Fibroblast of upper back skin (primary cell): Measurements from ENCODE around the gene NUDT3.
A peak's percentile ranks its signal among the peaks of the same experiment; 100 is the strongest.
"Not testable (repeated sequence)": the region's sequence is repeated elsewhere in the genome, so short reads cannot be mapped to it uniquely, and the experiment has no call there.

Source experiments
- DNase-seq: peaks from one replicate; pipeline ENCODE4 v3.0.0-alpha.2; 2013

NUDT3 gene

DNA sequence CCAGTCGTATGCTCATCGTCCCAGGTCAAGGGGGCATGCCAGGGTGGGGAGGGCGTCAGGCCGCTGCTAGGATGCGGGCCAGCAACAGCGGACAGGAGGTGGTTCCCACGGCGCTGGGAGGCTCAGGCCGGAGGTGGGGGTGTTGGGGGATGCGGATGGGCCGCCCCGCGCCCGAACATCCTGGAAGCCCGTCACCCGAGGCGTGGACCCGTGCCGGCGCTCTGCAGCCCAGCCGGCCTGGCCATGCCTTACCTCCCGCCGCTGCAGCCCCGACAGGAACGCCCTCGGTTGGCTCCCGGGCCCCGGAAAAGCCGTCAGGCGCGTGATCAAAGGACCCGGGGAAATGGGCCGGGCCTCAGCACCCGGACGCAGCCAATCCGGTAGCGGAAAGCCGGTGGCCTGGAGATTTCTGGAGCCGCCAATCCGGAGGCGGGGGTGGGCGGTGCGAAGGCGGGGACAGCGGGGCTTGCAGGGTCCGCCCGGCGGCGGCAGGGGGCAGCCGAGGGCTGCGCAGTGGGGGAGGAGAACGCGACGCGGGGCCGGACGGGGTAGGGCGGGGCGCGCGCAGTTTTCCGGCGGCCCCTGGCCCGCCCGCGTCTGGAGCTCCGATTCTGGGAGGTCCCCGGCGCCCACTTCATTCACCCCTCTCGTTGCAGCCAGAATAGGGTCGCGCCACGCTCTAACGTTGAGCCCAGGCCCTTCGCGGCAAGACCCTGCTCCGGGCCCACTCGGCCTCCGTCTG is 143.6 kb downstream of the NUDT3 start, which contains the start of gene SMIM29:
Gene SMIM29 (minus strand): TSS at position 280 of the 742 bp plus-strand sequence. CDS start 1,215 bp downstream, outside the sequence.
- peak; percentile 94 for DNase-seq

DNA sequence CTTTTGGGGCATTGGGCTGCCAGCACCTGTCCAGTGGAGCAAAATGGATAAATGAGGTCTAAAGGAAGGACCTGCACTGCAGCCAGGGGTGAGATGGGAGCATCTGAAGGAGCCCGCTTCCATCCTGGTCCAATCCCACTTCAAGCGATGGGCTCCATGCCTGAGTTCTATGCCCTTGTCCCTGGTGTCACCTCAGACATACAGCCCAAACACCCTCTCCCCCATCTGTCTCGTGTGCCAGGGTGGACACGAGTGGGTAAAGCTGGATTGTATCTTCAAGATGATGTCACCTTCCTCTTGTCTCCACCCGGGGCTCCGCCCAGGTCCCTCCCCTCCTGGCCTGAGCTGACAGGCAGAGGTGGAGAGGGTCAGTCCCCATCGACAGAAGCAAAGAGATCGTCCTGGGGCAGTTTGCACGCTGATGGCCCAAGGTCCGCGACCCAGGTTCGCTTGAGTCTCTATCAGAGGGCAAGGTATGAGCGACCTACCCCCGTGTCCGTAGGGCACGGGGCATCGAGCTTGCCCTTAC is 144.2 kb downstream of the NUDT3 start:
- DNase-seq: no peak

DNA sequence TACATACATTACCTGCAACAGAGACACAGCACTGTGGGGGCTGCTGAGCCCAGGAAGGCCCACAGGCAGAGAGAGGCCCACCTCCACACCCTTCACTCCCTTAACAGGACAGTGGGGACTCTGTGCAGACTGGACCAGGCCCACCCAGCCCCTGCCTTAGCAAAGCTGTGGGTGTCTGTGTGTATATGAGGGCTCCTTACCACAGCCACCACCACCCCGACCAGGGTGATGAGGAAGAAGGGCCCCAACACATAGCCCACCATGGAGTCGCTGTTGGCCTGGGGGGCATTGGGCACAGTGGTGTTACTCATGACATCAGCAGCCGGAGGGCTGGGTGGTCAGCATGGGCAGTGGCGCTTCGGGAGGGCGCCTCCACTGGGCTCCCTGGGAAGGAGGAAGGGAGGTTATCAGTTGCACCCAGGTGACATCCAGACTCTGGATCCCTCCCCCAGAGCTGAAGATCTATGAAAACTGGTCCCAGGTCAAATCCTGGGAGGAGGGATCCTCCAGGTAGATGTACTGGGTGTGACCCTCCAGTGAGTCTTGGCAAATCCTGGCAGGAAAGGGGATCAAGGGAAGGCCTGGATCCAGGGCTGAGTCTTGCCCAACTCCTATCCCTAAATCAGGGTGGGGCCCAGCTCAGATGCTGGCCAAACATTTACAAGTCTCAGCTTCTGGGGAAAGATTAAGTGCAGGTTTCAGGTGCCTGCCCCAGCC is 144.8 kb downstream of the NUDT3 start:
- DNase-seq: no peak

DNA sequence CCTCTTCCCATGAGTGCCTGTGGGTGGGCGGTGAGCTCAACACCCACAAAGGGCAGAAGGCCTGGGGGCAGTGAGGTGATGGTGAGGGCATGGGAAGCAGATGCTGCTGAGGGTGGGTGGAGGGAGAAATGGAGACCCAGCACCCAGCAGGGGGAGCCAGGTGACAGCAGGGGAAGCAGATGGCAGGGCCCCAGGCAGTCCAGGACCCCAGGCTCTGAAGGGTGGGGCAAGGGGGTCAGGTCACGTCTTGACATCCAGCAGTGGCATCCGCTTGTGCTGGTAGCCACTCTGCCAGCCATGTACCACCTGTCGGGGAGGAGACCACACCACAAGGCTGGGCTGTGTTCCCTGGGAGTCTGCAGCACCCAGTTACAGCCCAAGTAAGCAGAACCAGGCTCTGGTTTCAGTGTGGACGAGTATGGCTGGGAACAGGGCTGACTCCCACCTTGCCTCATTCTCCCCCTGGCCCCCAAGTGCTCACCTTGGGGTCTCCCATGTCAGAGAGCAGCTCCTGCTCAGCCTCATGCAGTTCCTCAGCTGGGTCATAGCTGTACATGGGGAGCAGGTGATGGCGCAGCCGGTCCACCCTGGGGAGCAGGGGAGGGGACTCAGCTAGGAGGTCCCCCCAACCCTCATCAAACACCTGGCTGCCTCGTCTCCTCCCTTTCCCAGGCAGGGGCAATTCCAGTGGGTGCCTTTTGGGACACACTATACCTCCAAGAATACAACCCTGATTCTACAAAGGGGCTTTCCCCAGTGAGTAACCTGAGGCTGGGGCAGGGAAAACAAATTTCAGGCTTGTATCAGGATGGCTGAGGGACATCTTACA is 145.7 kb downstream of the NUDT3 start:
- no peak for DNase-seq

DNA sequence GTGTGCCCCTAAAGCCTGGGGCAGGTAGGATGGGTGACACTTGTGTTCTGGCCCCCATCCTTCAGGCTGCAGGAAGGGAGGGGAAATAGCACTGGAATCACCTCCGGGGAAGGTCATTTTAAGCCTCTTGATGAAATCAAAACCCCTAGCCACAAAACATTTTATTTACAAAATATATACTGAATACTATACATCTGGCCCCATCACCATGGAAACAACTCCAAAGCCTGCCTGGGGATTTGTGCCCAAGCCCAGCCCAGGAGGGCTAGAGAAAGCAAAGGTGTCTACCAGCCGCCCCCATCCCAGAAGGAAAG is 146.3 kb downstream of the NUDT3 start:
- DNase-seq: no peak

DNA sequence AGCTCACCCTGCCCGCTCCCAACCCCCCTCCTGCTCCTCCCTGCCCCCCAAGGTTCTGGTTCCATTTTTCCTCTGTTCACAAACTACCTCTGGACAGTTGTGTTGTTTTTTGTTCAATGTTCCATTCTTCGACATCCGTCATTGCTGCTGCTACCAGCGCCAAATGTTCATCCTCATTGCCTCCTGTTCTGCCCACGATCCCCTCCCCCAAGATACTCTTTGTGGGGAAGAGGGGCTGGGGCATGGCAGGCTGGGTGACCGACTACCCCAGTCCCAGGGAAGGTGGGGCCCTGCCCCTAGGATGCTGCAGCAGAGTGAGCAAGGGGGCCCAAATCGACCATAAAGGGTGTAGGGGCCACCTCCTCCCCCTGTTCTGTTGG is 146.7 kb downstream of the NUDT3 start:
- DNase-seq: not testable (repeated sequence)

DNA sequence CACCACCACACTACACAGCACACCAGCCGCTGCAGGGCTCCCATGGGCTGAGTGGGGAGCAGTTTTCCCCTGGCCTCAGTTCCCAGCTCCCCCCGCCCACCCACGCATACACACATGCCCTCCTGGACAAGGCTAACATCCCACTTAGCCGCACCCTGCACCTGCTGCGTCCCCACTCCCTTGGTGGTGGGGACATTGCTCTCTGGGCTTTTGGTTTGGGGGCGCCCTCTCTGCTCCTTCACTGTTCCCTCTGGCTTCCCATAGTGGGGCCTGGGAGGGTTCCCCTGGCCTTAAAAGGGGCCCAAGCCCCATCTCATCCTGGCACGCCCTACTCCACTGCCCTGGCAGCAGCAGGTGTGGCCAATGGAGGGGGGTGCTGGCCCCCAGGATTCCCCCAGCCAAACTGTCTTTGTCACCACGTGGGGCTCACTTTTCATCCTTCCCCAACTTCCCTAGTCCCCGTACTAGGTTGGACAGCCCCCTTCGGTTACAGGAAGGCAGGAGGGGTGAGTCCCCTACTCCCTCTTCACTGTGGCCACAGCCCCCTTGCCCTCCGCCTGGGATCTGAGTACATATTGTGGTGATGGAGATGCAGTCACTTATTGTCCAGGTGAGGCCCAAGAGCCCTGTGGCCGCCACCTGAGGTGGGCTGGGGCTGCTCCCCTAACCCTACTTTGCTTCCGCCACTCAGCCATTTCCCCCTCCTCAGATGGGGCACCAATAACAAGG is 147.3 kb downstream of the NUDT3 start:
- DNase-seq: not testable (repeated sequence)

DNA sequence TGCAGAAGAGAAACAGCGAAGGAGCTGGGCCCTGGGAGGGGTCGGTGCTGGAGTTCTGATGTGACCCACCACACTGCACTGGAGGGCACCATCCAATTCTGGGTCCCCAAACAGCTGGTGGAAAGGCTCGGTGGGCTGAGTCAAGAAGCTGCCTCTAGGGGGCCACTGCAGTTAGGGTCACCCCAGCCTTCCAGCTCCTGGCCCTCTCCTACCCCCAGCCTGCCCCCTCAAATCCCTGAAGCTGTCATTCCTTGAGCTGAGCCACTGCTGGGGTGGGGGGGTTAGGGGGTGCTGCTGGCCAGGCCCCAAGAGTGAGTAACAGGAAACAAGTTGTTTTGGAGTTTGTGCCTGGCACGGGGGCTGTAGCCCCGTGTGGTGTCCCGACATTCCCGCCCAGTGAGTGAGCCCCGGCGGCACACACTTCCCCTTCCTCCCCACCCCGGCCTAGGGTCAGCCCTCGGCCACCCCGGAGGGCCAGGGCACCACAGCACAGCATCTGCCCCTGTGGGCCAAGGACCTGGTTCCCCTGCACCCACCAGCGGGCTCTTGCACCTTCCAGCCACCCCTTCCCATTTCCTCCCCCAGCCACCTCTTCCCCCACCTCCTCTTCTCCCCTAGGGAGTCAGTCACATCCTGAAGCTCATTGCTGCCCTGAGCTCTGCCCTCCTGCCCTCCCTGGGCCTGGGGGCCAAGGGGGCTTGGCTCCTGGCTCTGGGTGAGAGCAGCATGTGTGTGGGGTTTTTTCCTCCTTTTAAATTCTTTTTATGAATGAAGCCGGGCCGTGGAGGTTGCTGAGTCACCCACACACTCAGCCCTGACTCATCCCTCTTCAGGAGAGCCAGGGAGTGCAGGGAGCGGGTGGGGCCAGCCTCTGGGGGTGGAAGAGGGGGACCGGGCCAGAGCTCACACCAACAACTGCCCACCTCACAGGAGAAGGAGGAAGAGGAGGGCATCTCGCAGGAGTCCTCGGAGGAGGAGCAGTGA is 148.3 kb downstream of the NUDT3 start:
- DNase-seq: peak; percentile 91

DNA sequence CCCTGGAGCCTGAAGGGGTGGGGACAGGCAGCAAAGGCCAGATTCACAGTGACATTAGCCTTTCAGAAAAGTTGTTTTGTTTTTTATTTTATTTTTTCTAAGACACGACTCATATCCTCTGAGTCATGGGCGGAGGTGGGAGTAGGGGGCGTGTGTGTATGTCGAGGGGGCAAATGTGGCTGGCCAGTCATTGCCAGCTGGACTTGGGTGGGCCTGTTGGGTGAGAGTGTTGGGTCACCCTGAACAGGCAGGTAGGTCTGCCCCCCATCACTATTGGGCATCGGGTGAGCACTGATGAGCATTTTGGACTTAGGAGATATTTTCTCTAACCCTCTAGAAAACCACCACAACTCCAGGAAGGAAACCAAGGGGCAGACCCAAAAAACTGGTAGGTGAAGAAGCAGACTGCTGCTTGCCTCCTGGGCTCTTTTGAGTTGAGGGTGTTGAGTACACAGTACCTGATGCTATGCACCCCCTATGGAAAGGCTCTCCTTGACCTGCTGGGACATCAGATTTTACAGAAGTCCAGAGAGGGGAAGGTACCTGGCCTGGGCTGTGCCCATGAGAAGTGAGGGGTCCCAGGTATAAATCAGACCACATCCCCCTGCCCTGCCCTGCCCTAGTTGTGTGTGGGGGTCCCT is 149.2 kb downstream of the NUDT3 start:
- DNase-seq: no peak

DNA sequence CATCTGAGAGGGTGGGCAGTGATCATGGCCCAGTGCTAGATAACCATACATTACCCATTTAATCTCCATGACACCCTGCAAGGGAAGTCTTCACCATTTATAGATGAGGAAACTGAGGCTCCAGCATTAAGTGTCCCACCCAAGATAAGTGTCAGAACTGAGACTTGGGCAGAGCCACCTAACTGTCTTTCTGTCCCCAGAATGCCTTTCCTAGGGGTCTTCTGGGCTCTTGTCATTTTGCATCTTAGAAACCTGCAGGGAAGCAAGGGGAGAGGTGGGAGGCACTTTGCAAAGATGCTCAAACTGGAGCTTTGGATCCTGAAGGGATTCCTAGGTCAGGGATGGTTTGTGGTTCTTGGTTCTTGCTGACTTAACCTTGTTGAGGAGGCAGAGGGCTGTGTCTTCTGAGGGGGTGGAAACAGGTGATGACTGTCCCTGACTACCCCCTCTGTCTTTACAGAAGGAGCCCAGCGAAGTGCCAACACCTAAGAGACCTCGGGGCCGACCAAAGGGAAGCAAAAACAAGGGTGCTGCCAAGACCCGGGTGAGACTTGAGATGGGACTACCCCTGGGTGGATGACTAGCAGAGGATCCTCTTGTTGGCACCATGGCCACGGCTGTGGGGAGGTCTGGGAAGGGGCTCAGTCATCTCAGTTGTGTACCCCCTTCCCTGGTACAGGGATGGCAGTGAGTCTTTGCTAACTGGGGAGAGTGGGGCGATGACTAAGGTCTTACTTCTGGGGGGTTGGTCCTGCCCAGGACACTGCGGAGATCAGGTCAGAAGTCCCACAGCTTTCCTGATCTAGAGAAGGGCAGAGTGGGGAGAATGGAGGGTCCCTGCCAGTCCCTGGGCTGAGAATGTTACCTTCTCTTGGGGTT is 150.0 kb downstream of the NUDT3 start:
- no peak for DNase-seq

DNA sequence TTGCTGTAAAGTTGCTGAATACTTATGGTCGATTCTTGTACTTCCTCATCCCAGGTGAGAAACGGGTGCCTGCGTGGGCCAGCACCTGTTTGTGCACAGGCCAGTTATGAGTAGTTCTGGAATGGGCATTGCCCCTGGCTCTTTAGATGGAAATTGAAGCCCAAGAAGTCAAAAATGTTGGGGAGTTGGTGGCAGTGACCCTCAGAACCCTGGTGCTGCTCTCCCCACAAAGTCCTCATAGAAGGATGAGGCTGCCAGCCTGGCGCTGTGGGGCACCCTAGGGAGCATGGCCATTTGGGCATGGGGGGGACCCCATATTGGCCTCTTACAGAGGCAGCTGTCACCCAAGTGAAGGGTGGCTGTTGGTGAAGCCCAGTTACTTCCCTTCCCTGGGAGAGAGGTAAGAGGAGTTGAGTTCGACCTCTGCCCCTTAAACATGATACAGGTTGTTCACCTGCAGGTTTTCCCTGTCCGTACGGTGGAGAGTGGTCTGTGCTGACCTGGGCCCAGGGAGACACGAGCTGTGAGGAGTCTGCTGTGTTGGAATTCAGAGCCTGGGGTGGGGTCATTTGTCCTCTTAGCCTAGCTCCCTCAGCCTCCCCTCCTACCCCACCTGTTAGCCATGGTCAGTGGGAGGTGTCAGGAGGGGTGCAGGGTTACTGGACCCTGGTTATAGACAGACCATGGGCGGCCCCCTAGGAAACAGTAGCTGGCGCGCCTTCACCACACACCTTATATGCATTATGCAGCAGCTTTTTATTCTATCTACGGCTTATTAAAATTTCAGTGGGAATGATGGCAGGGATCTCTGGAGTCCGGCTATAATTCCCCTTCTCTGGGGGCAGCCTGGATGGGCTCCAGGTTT is 150.9 kb downstream of the NUDT3 start:
- no peak for DNase-seq

DNA sequence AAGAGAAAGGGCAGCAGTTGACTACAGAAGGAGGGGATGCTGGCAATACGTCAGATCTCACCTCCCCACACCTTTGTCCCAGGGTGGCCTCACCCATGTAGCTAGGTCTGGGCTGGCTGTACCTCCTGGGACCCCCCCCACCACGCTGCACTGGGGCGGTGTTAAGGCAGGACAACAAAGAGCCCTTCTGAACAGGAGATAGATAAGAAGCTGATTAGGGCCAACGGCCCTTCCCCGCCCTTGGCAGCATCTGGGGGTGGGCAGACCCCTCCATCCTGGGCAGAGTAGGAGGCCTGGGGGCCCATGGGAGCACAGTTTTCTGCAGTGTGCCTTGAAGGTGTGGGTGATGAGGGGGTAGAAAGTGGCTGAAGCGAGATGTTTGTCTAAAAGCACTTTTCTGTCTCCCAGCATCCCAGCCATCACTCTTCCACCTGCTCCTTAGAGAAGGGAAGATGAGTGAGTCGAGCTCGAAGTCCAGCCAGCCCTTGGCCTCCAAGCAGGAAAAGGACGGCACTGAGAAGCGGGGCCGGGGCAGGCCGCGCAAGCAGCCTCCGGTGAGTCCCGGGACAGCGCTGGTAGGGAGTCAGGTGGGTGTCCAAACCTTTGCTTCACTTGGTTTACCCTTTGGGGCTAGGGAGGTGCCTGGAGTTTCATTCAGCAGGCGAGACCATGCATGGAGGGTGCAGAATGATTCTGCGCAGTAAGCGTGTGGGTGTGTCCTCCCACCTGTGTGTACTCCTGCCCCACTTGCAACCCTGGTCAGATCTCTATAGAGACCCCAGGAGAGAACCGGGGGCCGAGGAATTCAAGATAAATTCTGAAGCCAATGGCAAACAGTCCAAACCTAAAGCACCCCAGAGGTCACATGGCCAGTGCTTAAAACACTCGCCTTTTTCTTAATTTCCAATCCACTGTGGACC is 151.9 kb downstream of the NUDT3 start:
- no peak for DNase-seq

DNA sequence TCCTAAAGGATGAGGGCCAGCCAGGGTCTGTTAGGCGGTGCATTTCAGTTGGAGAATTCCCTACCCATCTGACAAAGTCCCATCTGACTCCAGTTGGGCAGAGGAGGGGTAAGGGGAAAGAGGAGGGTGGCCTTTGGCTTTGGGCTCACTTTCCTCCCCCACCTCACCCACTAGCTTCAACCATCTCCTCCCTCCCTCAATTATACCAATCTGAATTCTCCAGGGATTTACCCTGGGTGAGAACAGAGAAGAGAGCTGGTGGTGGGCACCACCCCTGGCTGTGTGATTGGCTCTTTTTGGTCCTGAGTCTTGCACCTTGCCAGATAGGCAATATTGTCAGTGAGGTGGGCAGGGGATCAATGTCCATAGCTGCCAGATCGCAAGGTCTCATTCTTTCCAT is 152.6 kb downstream of the NUDT3 start:
- DNase-seq: no peak

DNA sequence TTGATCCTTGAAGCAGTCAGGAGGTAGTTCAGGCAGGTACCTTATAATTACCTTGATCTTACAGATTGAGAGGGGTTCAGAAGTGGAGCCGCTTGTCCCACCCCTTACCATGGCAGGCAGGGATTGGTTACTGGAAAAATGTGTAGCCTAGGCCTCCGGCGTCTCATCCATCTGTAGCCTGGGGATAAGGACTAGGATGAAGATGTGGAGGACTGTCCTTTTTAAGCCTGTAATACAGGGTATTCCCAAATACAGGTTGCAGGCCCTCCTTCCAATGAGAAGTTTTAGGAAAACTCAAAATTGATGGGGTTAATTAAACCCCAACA is 153.0 kb downstream of the NUDT3 start:
- DNase-seq: no peak

DNA sequence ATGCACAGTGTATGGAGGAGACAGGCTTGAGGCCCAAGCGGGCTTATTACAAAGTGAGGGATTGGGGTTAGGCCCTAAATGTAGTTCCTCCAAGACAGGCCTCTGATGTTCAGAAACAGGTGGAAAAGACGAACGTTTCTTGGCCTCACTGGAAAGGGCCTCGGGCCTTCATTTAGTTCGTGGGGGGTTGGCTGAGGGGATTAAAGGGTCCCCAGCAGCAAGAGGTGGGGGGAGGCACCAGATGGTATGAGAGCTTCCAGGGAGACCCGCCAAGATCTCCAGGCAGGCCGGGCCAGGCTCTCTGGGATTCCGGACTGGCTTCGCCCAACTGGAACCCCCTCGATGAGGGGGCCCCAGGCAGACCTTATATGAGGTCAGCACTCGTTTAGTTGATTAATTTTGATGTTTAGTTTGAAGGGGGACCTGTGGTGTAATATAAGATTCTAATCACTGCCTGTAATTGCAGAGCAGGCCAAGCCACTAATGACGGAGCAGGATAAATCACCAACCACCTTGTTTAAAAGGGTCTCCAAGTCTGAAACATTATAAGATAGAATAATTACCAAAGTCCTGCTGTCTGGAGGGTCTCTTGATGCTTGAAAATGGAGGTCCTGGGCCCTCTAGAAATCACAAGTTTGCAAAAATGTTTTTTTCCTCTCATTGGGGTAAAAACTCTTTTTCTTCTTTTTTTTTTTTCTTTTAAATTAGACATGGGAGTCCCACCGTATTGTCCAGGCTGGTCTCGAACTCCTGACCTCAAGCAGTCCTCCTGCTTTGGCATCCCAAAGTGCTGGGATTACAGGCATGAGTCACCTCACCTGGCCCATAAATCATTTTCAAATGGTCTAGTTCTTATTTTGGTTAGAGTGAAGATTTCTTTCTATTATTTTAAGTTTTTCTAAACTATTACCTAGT is 153.6 kb downstream of the NUDT3 start:
- no peak for DNase-seq

DNA sequence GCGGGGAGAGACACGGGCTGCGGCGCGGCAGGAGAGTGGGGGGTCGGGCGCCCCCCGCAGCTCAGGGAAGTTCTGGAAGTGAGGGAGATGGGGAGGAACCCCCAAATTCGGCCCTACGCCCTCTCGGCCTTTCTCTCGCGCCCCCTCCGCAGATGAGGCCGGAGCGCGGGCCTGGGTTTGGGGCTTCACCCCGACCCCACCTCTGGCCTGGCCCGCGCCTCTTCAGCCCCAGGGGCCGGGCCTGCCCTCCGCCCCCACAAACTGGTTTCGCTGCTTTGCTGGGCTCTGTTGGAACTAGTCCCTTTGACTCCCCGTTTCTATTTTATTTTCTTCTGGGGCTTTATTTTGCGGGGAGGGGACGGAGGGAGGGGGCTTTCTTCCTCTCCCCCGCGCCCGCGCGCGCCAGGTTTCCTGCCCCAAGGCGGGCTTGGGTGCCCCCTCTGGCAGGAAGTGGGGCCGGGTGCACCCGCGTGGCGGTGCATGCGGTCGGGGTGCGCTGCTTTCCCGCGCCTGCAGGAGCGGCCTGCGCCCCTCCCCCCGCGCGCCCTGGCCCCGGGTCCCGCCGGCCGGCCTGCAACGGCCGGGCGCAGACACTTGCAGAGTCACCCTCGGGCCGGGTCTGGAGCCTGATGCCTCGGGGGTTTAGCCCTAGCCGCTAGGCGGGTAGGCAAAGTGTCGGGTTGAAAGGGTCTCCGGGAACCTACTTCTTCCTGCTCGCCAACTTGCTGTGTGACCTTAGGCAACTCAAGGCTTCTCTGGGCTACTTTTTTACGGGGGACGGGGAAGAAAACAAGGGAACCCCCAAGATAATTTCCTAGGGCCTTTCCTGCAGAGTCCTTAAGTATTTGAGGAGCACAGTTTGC is 154.5 kb downstream of the NUDT3 start:
- no peak for DNase-seq
